HG02623 (cell line): ENCODE measurements around the gene PURA.

Source experiments
- ATAC-seq: cut with Tn5 transposase; IDR thresholded peaks from one replicate; pipeline ENCODE4 v1.9.1; 2021; ENCODE audit warnings: moderate library complexity; ENCODE audit not compliant: unreplicated experiment

The PURA gene

GRCh38 chr5:140109759-140110645 lies 3.9 kb upstream of the PURA start:
- ATAC-seq, result no peak

- ATAC-seq, result no peak
Measured at GRCh38 chr5:140110646-140110957, 3.3 kb upstream of the PURA start.

GRCh38 chr5:140111011-140111858 lies 2.7 kb upstream of the PURA start:
- ATAC-seq, result no peak

GRCh38 chr5:140111859-140112551 lies 1.9 kb upstream of the PURA start:
- no peak for ATAC-seq

GRCh38 chr5:140112685-140113179 lies 1.2 kb upstream of the PURA start:
- no peak for ATAC-seq

- no peak for ATAC-seq
Measured at GRCh38 chr5:140113180-140113698, 670 bp upstream of the PURA start.

GRCh38 chr5:140114341-140115185 lies 654 bp downstream of the PURA start:
- ATAC-seq, result peak; percentile 24

GRCh38 chr5:140115186-140115500 lies 1.2 kb downstream of the PURA start:
- ATAC-seq, result no peak

GRCh38 chr5:140116716-140117115 lies 2.8 kb downstream of the PURA start:
- ATAC-seq, result no peak

- ATAC-seq, result no peak
Measured at GRCh38 chr5:140117523-140117922, 3.6 kb downstream of the PURA start.

GRCh38 chr5:140118302-140118936 lies 4.5 kb downstream of the PURA start:
- ATAC-seq, result no peak

- ATAC-seq, result no peak
Measured at GRCh38 chr5:140125637-140126036, 11.7 kb downstream of the PURA start, which contains the start of gene IGIP. Gene IGIP (plus strand): TSS chr5:140125937. CDS start chr5:140128477, 2,540 bp downstream.

GRCh38 chr5:140126315-140127012 lies 12.6 kb downstream of the PURA start:
- ATAC-seq, result no peak

GRCh38 chr5:140128376-140128775 lies 14.5 kb downstream of the PURA start:
- ATAC-seq, result no peak

- no peak for ATAC-seq
Measured at GRCh38 chr5:140130949-140131733, 17.2 kb downstream of the PURA start.

GRCh38 chr5:140131967-140132409 lies 18.1 kb downstream of the PURA start:
- no peak for ATAC-seq

- ATAC-seq, result no peak
Measured at GRCh38 chr5:140133514-140134167, 19.7 kb downstream of the PURA start.
